Endothelial cell (in vitro differentiated cells): Measurements from ENCODE around the gene TAF9. TPM values are rescaled to one million over a fixed set of nuclear protein-coding genes. Genes with fewer than 3 reads are reported as not detected.
A peak's percentile ranks its signal among the peaks of the same experiment; 100 is the strongest.

Source experiments
- DNase-seq: peaks from one replicate; pipeline ENCODE4 v3.0.0; 2021; ENCODE audit warnings: low spot score
- H3K27ac Mint-ChIP-seq: one replicate; pipeline ENCODE4 v1.8.0; 2021; ENCODE audit warnings: mixed read lengths, inconsistent platforms; ENCODE audit not compliant: unreplicated experiment
- H3K27me3 Mint-ChIP-seq: one replicate; pipeline ENCODE4 v1.8.0; 2021; ENCODE audit warnings: mild to moderate bottlenecking, moderate library complexity, mixed read lengths, inconsistent platforms; ENCODE audit not compliant: unreplicated experiment
- H3K36me3 Mint-ChIP-seq: one replicate; pipeline ENCODE4 v1.8.0; 2021; ENCODE audit warnings: mild to moderate bottlenecking, low read depth, mixed read lengths, inconsistent platforms; ENCODE audit not compliant: unreplicated experiment
- H3K4me1 Mint-ChIP-seq: one replicate; pipeline ENCODE4 v1.8.0; 2021; ENCODE audit warnings: mild to moderate bottlenecking, mixed read lengths, inconsistent platforms; ENCODE audit not compliant: unreplicated experiment
- H3K4me3 Mint-ChIP-seq: one replicate; pipeline ENCODE4 v1.8.0; 2021; ENCODE audit warnings: mild to moderate bottlenecking, mixed read lengths, inconsistent platforms; ENCODE audit not compliant: unreplicated experiment
- H3K9me3 Mint-ChIP-seq: one replicate; pipeline ENCODE4 v1.8.0; 2021; ENCODE audit warnings: mixed read lengths, inconsistent platforms; ENCODE audit not compliant: unreplicated experiment
- long read RNA-seq: library from polyadenylated mRNA; unstranded; transcript quantifications from one replicate; pipeline ENCODE4 v2.0.0, GENCODE V29; 2020; ENCODE audit not compliant: unreplicated experiment
- total RNA-seq: library from RNA; stranded (reverse); fragmentation: NEBNext Ultra II Directional; extraction: Animal tissue kit (Norgen Biotek cat#: 25700); gene quantifications from one replicate; pipeline ENCODE4 v1.2.1, GENCODE V29; 2021; ENCODE audit not compliant: unreplicated experiment
- TF ChIP-seq, protein P1 (sequence below): fragments of 200-600 bp; sonication (generic); IDR thresholded peaks from one replicate; pipeline ENCODE4 v1.5.0; 2021; ENCODE audit warnings: antibody characterized with exemption; ENCODE audit not compliant: unreplicated experiment

TAF9 gene, protein sequence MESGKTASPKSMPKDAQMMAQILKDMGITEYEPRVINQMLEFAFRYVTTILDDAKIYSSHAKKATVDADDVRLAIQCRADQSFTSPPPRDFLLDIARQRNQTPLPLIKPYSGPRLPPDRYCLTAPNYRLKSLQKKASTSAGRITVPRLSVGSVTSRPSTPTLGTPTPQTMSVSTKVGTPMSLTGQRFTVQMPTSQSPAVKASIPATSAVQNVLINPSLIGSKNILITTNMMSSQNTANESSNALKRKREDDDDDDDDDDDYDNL
- 59.4 TPM for total RNA-seq
- long read RNA-seq, transcript TAF9-201 (3 exons, 1,283 nt): major isoform, 47 of 58 reads
- long read RNA-seq, partial matches to known transcripts: 1 of 58 reads
- long read RNA-seq, other reads (novel, unspliced or antisense): 2 of 58 reads

DNA sequence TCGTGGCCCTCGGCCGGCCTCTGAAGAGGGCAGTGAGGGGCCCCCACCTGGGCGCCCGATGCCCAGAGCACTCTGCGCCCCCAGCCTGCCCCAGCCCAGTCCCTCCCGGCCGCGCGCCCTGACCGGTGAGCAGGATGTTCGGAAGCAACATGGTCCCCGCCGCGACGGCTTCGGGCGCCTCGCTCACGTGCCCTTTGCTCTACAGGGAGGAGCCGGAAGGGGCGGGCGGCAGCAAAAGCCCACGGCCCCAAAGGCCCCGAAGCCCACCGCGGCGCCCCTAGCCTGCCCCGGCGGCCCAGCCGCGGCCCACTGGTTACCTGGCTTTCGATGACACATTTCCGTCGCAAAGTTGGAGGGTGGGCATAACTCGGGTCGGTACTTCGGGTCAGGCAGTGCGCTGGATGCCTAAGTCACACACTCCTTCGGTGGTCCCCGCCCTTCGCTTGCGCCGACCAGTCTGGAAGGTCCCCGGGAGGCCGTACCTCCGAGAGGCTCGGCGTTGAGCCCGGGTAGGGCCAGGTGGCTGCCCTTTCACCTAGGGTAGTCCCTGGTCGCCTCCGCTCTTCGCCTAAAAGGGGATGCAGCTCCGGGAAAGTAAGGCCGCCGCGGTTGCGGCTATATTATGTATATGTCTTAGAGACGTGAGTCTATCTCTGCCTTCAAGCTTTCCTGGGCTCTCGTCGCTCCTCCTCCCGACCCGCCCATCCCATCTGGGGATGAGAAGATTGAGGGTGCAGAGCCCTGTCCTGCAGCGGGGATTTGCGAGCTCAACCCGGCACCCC lies at the start of gene TAF9, which contains the start of the genes AK6 and RAD17:
TAF9 (minus strand) TSS at position 181 of the 782 bp plus-strand sequence. CDS start 3,783 bp downstream, outside the sequence.
AK6 (minus strand) TSS at position 181 of the 782 bp plus-strand sequence; CDS start at position 151, 30 bp downstream.
RAD17 (plus strand) TSS at position 479 of the 782 bp plus-strand sequence. CDS start 2,391 bp downstream, outside the sequence.
- DNase-seq: peak; percentile 87
- Mint-ChIP-seq H3K27me3 (no peaks in the 10 kb centered on the region), H3K27ac (peak within 1 kb of the TSS; percentile 98), H3K36me3 (peaks cover 7% of the 10 kb centered on the region), H3K4me1 (peaks cover 14% of the 10 kb centered on the region), H3K4me3 (peak within 1 kb of the TSS; percentile 98), H3K9me3 (no peaks in the 10 kb centered on the region)
- TF ChIP-seq, protein P1, sequence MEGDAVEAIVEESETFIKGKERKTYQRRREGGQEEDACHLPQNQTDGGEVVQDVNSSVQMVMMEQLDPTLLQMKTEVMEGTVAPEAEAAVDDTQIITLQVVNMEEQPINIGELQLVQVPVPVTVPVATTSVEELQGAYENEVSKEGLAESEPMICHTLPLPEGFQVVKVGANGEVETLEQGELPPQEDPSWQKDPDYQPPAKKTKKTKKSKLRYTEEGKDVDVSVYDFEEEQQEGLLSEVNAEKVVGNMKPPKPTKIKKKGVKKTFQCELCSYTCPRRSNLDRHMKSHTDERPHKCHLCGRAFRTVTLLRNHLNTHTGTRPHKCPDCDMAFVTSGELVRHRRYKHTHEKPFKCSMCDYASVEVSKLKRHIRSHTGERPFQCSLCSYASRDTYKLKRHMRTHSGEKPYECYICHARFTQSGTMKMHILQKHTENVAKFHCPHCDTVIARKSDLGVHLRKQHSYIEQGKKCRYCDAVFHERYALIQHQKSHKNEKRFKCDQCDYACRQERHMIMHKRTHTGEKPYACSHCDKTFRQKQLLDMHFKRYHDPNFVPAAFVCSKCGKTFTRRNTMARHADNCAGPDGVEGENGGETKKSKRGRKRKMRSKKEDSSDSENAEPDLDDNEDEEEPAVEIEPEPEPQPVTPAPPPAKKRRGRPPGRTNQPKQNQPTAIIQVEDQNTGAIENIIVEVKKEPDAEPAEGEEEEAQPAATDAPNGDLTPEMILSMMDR: no peak

DNA sequence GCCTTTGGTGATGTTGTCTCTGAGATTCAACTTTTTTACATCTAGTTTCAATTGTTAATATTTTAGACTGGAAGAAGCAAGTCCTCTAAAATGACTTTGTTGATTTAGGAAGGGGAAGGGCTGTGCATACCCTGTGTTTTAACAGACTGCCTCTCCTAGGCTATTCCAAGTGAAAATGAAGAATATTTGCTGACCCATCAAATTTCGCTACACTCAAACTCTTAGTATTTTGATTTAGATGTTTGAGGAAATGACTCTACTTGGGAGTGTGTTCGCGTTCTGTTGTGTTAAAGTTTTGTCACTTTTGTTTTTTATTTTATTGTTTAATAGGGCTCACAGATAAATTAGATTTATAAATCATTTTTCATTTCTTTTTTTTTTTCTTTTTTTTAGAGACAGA lies 49.2 kb upstream of the TAF9 start:
- H3K27me3 Mint-ChIP-seq: peaks cover 4% of the 10 kb centered on the region
- H3K4me1 Mint-ChIP-seq: peaks cover 6% of the 10 kb centered on the region
- H3K4me3 Mint-ChIP-seq: no peak overlapping the region
- H3K9me3 Mint-ChIP-seq: no peaks in the 10 kb centered on the region
- peaks cover 18% of the 10 kb centered on the region for H3K36me3 Mint-ChIP-seq
- no peak overlapping the region for H3K27ac Mint-ChIP-seq
- TF ChIP-seq, protein P1: no peak
- DNase-seq: no peak

DNA sequence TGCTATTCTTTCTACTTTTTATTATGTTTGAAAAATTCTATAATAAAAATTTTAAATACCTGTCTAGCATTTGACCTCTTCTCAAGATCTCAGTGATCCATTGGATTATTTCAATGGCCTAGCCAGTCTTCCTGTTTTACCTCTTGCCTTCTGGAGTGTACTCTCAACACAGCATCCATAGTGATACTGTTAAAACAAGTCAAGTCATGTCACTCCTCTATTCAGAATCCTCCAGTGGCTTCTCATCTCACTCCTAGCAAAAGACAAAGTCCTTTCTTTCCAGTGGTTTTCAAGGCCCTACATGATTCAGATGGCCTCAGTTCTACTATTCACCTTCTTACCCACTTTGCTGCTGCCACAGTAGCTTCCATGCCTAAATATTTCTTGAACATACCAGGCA lies 47.4 kb upstream of the TAF9 start:
- Mint-ChIP-seq H3K4me3 (peak overlapping the region; percentile 57), H3K4me1 (peaks cover 6% of the 10 kb centered on the region), H3K27me3 (peaks cover 4% of the 10 kb centered on the region), H3K36me3 (peaks cover 16% of the 10 kb centered on the region), H3K27ac (no peak overlapping the region), H3K9me3 (no peaks in the 10 kb centered on the region)
- TF ChIP-seq, protein P1: no peak
- DNase-seq: no peak

DNA sequence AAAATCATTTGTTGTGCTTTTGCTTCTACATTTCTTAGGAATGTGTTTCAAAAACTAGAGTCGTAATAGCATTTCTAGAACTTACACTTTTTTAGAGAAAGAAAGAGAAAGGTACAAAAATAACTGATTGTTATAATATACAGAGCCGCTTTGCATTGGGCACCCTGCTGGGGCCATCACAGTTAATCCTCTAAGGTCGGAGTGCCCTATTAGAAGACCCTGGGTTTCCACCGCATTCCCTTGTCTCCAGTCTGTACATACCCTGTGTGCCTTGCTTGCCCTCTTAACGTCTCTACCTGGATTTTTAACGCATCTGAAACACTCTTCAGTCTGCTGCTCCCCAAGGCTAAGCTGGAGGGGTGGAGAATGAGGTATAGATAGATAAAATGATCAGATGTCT lies 46.9 kb upstream of the TAF9 start:
- TF ChIP-seq, protein P1: no peak
- Mint-ChIP-seq H3K27ac (no peak overlapping the region), H3K4me1 (peaks cover 6% of the 10 kb centered on the region), H3K36me3 (peaks cover 21% of the 10 kb centered on the region), H3K4me3 (peak overlapping the region; percentile 93), H3K27me3 (peaks cover 4% of the 10 kb centered on the region), H3K9me3 (no peaks in the 10 kb centered on the region)
- no peak for DNase-seq
